Activated T-cell treated with anti-CD3 and anti-CD28 coated beads, Interleukin-2, amount 50 U/mL, for 4 hours (primary cell): ENCODE measurements around the gene STK11IP. TPM values are rescaled to one million over a fixed set of nuclear protein-coding genes. Genes with fewer than 3 reads are reported as not detected.

ENCODE experiments used
- total RNA-seq, 3 donors: library from RNA; stranded (reverse); gene quantifications; one replicate each; pipeline ENCODE4 v1.2.1, GENCODE V29; 2021

Gene STK11IP
- total RNA-seq, 3 donors from 2014 or later: 32.4 to 37.1 (median 36.0) TPM

Other genes starting within 250 kb of the STK11IP start
- 100 to 1,000 TPM; 187 to 222 (median 221) TPM for gene DNPEP, start 209.9 kb upstream of the STK11IP start, total RNA-seq
- under 1 TPM; 0.49 to 0.61 (median 0.58) TPM for gene DES, start 179.5 kb upstream of the STK11IP start, total RNA-seq
- 1 to 10 TPM in 1 of 3 donors, under 1 TPM in 2; 0.74 to 2.1 (median 0.79) TPM for gene SPEG, start 163.0 kb upstream of the STK11IP start, total RNA-seq
- gene GMPPA, start 99.0 kb upstream of the STK11IP start, total RNA-seq: 10 to 100 TPM; 36.8 to 47.9 (median 46.7) TPM
- gene ASIC4, start 83.4 kb upstream of the STK11IP start, total RNA-seq: under 1 TPM in 1 of 3 donors, not detected in 2; 0.08 TPM
- gene CHPF, start 54.0 kb upstream of the STK11IP start, total RNA-seq: 10 to 100 TPM; 38.3 to 42.0 (median 40.3) TPM
- gene TMEM198, start 53.8 kb upstream of the STK11IP start, total RNA-seq: 1 to 10 TPM; 3.6 to 4.8 (median 4.3) TPM
- 1 to 10 TPM in 1 of 3 donors, under 1 TPM in 2; 0.37 to 1.1 (median 0.60) TPM for gene OBSL1, start 26.3 kb upstream of the STK11IP start, total RNA-seq
- gene INHA, start 25.5 kb upstream of the STK11IP start, total RNA-seq: not detected
- under 1 TPM in 2 of 3 donors, not detected in 1; 0.05 to 0.15 TPM for gene SLC4A3, start 29.8 kb downstream of the STK11IP start, total RNA-seq